ENCODE measurements around the gene SOX2. TPM values are rescaled to one million over a fixed set of nuclear protein-coding genes. Genes with fewer than 3 reads are reported as not detected.

The SOX2 gene
- total RNA-seq, 4 donors from 2014 or later = 0.27 to 0.34 TPM; not detected in 2

DNA sequence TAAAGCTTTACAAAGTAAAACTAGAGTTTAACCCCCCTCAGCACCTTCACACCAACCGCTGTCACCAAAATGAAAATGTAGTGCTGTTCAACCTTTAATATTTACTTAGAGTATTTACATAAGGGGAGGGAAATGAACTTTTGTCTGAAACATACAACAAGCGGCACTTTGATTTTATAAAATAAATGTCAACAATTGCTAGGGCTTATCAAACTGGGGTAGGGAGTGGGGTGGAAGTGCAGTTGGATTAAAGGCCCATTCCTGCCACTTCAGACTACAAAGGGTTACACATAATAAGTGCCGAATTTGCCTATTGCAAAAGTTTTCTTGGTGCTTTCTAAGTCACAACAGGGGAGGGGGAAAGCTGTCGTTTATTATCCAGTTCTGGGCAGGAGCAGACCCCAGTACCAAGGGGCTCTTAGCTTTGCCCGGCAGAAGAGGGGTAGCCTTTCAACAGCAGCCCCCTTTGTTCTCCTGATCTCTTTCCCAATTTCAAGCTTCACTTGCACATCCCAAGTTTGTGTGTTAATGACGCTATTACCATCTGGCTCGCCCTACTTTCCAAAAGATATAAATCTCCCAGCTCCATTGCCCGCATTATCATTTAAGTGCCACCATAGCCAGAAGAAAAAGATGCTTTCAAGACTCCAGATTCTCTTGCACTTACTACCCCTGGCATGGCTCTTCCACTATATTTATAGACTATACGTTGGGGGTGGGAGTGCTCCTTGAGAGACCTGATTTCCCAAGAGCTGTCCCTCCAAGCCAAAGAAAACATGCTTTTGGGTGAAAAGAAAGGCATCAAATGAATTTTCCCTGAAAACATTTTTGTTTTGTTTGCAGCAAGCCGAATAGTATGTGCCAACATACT, 17.0 kb downstream of the SOX2 start:
- H3K4me1 ChIP-seq = peaks cover 11 to 19% of the 10 kb centered on the region in 2 donors
- H3K9me3 ChIP-seq = no peaks in the 10 kb centered on the region
- H3K27me3 ChIP-seq = peaks cover 36% of the 10 kb centered on the region
- TF ChIP-seq, protein P1, sequence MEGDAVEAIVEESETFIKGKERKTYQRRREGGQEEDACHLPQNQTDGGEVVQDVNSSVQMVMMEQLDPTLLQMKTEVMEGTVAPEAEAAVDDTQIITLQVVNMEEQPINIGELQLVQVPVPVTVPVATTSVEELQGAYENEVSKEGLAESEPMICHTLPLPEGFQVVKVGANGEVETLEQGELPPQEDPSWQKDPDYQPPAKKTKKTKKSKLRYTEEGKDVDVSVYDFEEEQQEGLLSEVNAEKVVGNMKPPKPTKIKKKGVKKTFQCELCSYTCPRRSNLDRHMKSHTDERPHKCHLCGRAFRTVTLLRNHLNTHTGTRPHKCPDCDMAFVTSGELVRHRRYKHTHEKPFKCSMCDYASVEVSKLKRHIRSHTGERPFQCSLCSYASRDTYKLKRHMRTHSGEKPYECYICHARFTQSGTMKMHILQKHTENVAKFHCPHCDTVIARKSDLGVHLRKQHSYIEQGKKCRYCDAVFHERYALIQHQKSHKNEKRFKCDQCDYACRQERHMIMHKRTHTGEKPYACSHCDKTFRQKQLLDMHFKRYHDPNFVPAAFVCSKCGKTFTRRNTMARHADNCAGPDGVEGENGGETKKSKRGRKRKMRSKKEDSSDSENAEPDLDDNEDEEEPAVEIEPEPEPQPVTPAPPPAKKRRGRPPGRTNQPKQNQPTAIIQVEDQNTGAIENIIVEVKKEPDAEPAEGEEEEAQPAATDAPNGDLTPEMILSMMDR (IDR thresholded peaks at IDR 0.05) = no peak
- TF ChIP-seq POLR2A (IDR thresholded peaks at IDR 0.05) = no peak
- H3K27ac ChIP-seq = no peak overlapping the region
- intact Hi-C loops (cut with DNase I) = loop anchor here (10.0 kb wide), 1 partner anchor 526 kb away; no protein-coding TSS in a partner anchor
- no peak for DNase-seq
- no peaks in the 10 kb centered on the region for H3K36me3 ChIP-seq
- no peak overlapping the region for H3K4me3 ChIP-seq (replicated peaks in 1 of 3)
- WGBS, 2 donors = 19 to 24% methylated on average over 10 of the region's 10 CpGs

DNA sequence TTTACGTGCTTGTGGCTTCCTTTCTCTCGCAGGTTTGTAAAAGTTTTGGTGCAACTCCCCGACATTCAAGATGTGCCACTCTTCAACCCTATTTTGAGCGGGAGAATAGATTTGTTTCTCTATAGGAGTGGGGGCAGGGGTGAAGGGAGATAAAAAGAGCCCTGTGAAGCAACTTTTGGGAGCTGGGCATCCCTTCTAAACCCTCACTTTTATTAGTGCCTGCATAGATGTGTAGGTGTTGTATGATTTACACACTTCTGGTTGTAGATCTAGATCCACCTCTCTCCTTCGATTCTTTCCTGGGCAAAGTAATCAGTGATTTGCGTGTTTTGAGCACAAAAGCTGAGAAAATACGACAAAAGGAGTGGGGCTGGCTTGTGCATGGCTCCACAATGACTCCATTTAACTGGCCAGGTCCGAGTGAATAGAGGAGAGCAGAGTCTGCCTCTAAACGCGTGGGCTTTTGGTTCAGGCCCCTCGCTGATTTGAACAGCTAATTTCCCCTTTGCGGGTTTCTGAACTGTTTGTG, 17.7 kb downstream of the SOX2 start:
- no peak for DNase-seq
- no peak for TF ChIP-seq POLR2A (IDR thresholded peaks at IDR 0.05)
- TF ChIP-seq, protein P1 (IDR thresholded peaks at IDR 0.05) = no peak
- H3K27me3 ChIP-seq = peaks cover 29% of the 10 kb centered on the region
- H3K9me3 ChIP-seq = no peaks in the 10 kb centered on the region
- H3K4me1 ChIP-seq = peaks cover 11 to 19% of the 10 kb centered on the region in 2 donors
- no peak overlapping the region for H3K4me3 ChIP-seq (replicated peaks in 1 of 3)
- H3K36me3 ChIP-seq = no peaks in the 10 kb centered on the region
- intact Hi-C loops (cut with DNase I) = loop anchor here (10.0 kb wide), 1 partner anchor 525 kb away; no protein-coding TSS in a partner anchor
- H3K27ac ChIP-seq = no peak overlapping the region
- WGBS, 2 donors = 13 to 14% methylated on average over 12 of the region's 12 CpGs

DNA sequence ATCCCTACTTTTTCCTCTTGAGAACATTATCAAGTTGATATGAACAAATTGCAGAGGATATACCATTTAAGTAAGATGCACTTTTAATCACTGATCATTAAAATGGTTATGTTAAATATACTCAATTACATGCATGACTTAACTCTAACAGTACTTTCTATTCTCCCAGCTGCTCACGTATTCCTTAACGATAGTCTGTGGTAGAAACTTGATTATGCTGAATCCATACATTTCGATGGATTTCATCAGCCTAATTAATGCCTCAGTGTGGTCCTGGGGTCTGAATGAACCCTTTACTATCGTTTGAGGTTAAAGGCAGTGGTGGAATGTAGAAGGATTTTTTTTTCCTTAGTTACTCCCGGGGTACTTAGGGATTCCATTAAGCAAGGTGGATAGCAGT, 18.6 kb downstream of the SOX2 start:
- H3K27me3 ChIP-seq = peaks cover 23% of the 10 kb centered on the region
- peaks cover 11 to 19% of the 10 kb centered on the region in 2 donors for H3K4me1 ChIP-seq
- TF ChIP-seq POLR2A (IDR thresholded peaks at IDR 0.05) = no peak
- TF ChIP-seq, protein P1 (IDR thresholded peaks at IDR 0.05) = no peak
- H3K4me3 ChIP-seq (replicated peaks in 1 of 3) = no peak overlapping the region
- no peaks in the 10 kb centered on the region for H3K36me3 ChIP-seq
- 13 to 14% methylated on average over 5 of the region's 5 CpGs for WGBS, 2 donors
- no peaks in the 10 kb centered on the region for H3K9me3 ChIP-seq
- no peak overlapping the region for H3K27ac ChIP-seq
- DNase-seq = no peak
- intact Hi-C loops (cut with DNase I) = no loop called here

DNA sequence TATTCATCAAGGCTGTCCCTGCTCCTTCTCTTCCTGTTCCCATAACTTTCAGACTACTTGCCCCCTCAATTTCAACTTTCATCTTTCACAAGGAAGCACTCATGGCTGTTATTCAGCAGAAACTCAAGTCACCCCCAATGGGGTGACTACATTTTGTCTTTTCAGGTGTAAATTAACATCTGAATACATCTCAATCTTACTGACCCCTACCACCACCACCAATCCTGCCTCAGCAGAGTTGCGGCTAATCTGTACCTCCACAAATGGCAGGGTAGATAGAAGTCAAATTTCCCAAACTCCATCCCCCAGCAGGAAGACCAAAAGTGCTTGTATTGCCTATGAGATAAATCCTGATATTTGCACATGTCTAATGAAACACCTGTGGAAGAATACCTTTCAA, 19.2 kb downstream of the SOX2 start:
- Histone ChIP-seq H3K4me3 (replicated peaks in 1 of 3) (no peak overlapping the region), H3K27me3 (peaks cover 17% of the 10 kb centered on the region), H3K9me3 (no peaks in the 10 kb centered on the region), H3K27ac (no peak overlapping the region), H3K4me1 (peaks cover 11 to 18% of the 10 kb centered on the region in 2 donors), H3K36me3 (no peaks in the 10 kb centered on the region)
- no peak for DNase-seq
- 76 to 97% methylated on average over 1 of the region's 1 CpG for WGBS, 2 donors
- intact Hi-C loops (cut with DNase I) = no loop called here
- TF ChIP-seq, protein P1 (IDR thresholded peaks at IDR 0.05) = no peak
- TF ChIP-seq POLR2A (IDR thresholded peaks at IDR 0.05) = no peak

DNA sequence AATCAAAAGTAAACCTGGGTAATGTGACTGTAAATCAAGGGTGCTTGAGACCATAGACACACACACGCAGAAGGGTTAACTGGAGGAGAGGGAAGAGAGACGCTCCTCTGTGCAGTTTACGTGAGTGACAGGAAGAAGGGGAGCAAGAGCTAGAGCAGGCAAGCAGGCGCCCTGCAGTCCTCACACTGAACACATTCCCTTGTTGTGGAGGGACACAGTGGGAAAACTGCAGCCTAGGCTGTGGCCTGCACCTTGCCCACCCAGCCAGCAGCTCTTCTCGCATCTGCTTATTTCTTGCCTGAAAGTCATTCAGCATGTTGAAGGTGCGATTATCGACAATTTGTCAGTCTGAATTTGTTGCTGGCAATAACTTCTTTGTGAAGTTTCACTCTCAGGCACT, 24.2 kb downstream of the SOX2 start:
- Histone ChIP-seq H3K27ac (no peak overlapping the region), H3K4me3 (replicated peaks in 1 of 3) (no peak overlapping the region), H3K27me3 (no peaks in the 10 kb centered on the region), H3K36me3 (no peaks in the 10 kb centered on the region), H3K4me1 (no peaks in the 10 kb centered on the region), H3K9me3 (no peaks in the 10 kb centered on the region)
- DNase-seq = no peak
- WGBS, 2 donors = 72 to 79% methylated on average over 7 of the region's 7 CpGs
- intact Hi-C loops (cut with DNase I) = no loop called here
- no peak for TF ChIP-seq POLR2A (IDR thresholded peaks at IDR 0.05)
- TF ChIP-seq, protein P1 (IDR thresholded peaks at IDR 0.05) = no peak

Measured in thyroid gland (tissue), 4 donors.